SJCRH30 (cell line): ENCODE data around the gene NTM. TPM values are rescaled to one million over a fixed set of nuclear protein-coding genes. Genes with fewer than 3 reads are reported as not detected.

Experiments
- DNase-seq, 2 experiments: peaks; one replicate each; pipeline ENCODE4 v3.0.0-alpha.2; 2015 to 2020
- H3K27ac ChIP-seq: fragments of 250-450 bp; sonication (Bioruptor Pico); 2 replicates; pipeline ENCODE4 v1.5.1; 2020; ENCODE audit warnings: mild to moderate bottlenecking, moderate library complexity
- H3K27me3 ChIP-seq: fragments of 250-450 bp; sonication (Bioruptor Pico); 2 replicates; pipeline ENCODE4 v1.5.1; 2020; ENCODE audit warnings: mild to moderate bottlenecking, moderate library complexity
- H3K36me3 ChIP-seq: fragments of 250-450 bp; sonication (Bioruptor Pico); 2 replicates; pipeline ENCODE4 v1.5.1; 2020; ENCODE audit warnings: mild to moderate bottlenecking, moderate library complexity
- H3K4me1 ChIP-seq: fragments of 250-450 bp; sonication (Bioruptor Pico); 2 replicates; pipeline ENCODE4 v1.5.1; 2020; ENCODE audit warnings: mild to moderate bottlenecking, moderate library complexity
- H3K4me3 ChIP-seq: fragments of 250-450 bp; sonication (Bioruptor Pico); 2 replicates; pipeline ENCODE4 v1.5.1; 2020; ENCODE audit warnings: mild to moderate bottlenecking, moderate library complexity
- H3K9me3 ChIP-seq: fragments of 250-450 bp; sonication (Bioruptor Pico); replicated peaks from 2 replicates; pipeline ENCODE4 v1.5.1; 2020; ENCODE audit warnings: mild to moderate bottlenecking, moderate library complexity
- total RNA-seq: library from RNA; depleted of rRNA; stranded (reverse); fragments of >200 nt; shearing (Covaris generic); gene quantifications from 2 replicates; pipeline ENCODE4 v1.2.3, GENCODE V29; 2014

NTM gene
- total RNA-seq, 1 experiment from 2014 or later = not detected

- Histone ChIP-seq H3K4me1 (no peaks in the 10 kb centered on the region), H3K9me3 (no peaks in the 10 kb centered on the region), H3K27ac (no peak overlapping the region), H3K4me3 (no peak overlapping the region), H3K36me3 (no peaks in the 10 kb centered on the region), H3K27me3 (no peaks in the 10 kb centered on the region)
- DNase-seq = no peak
Observed at GRCh38 chr11:132131047-132131446, 760.6 kb downstream of the NTM start.

GRCh38 chr11:132131961-132132360 is 761.5 kb downstream of the NTM start:
- H3K27me3 ChIP-seq = no peaks in the 10 kb centered on the region
- no peak for DNase-seq
- H3K4me1 ChIP-seq = no peaks in the 10 kb centered on the region
- H3K9me3 ChIP-seq = no peaks in the 10 kb centered on the region
- no peaks in the 10 kb centered on the region for H3K36me3 ChIP-seq
- no peak overlapping the region for H3K27ac ChIP-seq
- H3K4me3 ChIP-seq = no peak overlapping the region

- H3K27ac ChIP-seq = no peak overlapping the region
- no peaks in the 10 kb centered on the region for H3K36me3 ChIP-seq
- H3K4me3 ChIP-seq = no peak overlapping the region
- H3K4me1 ChIP-seq = no peaks in the 10 kb centered on the region
- no peaks in the 10 kb centered on the region for H3K9me3 ChIP-seq
- no peaks in the 10 kb centered on the region for H3K27me3 ChIP-seq
- no peak for DNase-seq
Observed at GRCh38 chr11:132134322-132134721, 763.9 kb downstream of the NTM start.

- Histone ChIP-seq H3K36me3 (no peaks in the 10 kb centered on the region), H3K9me3 (no peaks in the 10 kb centered on the region), H3K4me3 (no peak overlapping the region), H3K27me3 (no peaks in the 10 kb centered on the region), H3K4me1 (no peaks in the 10 kb centered on the region), H3K27ac (no peak overlapping the region)
- DNase-seq = no peak
Observed at GRCh38 chr11:132137289-132137980, 767.0 kb downstream of the NTM start.

- no peak for DNase-seq
- H3K9me3 ChIP-seq = no peaks in the 10 kb centered on the region
- no peaks in the 10 kb centered on the region for H3K36me3 ChIP-seq
- no peak overlapping the region for H3K4me3 ChIP-seq
- no peaks in the 10 kb centered on the region for H3K27me3 ChIP-seq
- no peaks in the 10 kb centered on the region for H3K4me1 ChIP-seq
- H3K27ac ChIP-seq = no peak overlapping the region
Observed at GRCh38 chr11:132137981-132138313, 767.5 kb downstream of the NTM start.

GRCh38 chr11:132139181-132139580 is 768.8 kb downstream of the NTM start:
- no peaks in the 10 kb centered on the region for H3K27me3 ChIP-seq
- H3K9me3 ChIP-seq = no peaks in the 10 kb centered on the region
- H3K4me1 ChIP-seq = no peaks in the 10 kb centered on the region
- H3K4me3 ChIP-seq = no peak overlapping the region
- no peak overlapping the region for H3K27ac ChIP-seq
- DNase-seq = no peak
- H3K36me3 ChIP-seq = no peaks in the 10 kb centered on the region

GRCh38 chr11:132140056-132140455 is 769.6 kb downstream of the NTM start:
- DNase-seq = peak in 1 of 2 experiments; percentile 1
- Histone ChIP-seq H3K4me1 (no peaks in the 10 kb centered on the region), H3K36me3 (no peaks in the 10 kb centered on the region), H3K27ac (no peak overlapping the region), H3K9me3 (no peaks in the 10 kb centered on the region), H3K27me3 (no peaks in the 10 kb centered on the region), H3K4me3 (no peak overlapping the region)

GRCh38 chr11:132142121-132142520 is 771.7 kb downstream of the NTM start:
- DNase-seq = no peak
- H3K4me3 ChIP-seq = no peak overlapping the region
- no peaks in the 10 kb centered on the region for H3K9me3 ChIP-seq
- no peaks in the 10 kb centered on the region for H3K27me3 ChIP-seq
- no peak overlapping the region for H3K27ac ChIP-seq
- no peaks in the 10 kb centered on the region for H3K36me3 ChIP-seq
- no peaks in the 10 kb centered on the region for H3K4me1 ChIP-seq

GRCh38 chr11:132142554-132142953 is 772.1 kb downstream of the NTM start:
- Histone ChIP-seq H3K36me3 (no peaks in the 10 kb centered on the region), H3K4me3 (no peak overlapping the region), H3K27ac (no peak overlapping the region), H3K9me3 (no peaks in the 10 kb centered on the region), H3K27me3 (no peaks in the 10 kb centered on the region), H3K4me1 (no peaks in the 10 kb centered on the region)
- DNase-seq = no peak

- no peak overlapping the region for H3K27ac ChIP-seq
- no peak overlapping the region for H3K4me3 ChIP-seq
- no peaks in the 10 kb centered on the region for H3K36me3 ChIP-seq
- H3K4me1 ChIP-seq = no peaks in the 10 kb centered on the region
- no peaks in the 10 kb centered on the region for H3K9me3 ChIP-seq
- DNase-seq = no peak
- H3K27me3 ChIP-seq = no peaks in the 10 kb centered on the region
Observed at GRCh38 chr11:132147464-132147863, 777.0 kb downstream of the NTM start.

GRCh38 chr11:132154781-132155180 is 784.4 kb downstream of the NTM start:
- Histone ChIP-seq H3K36me3 (no peaks in the 10 kb centered on the region), H3K4me1 (no peaks in the 10 kb centered on the region), H3K4me3 (no peak overlapping the region), H3K9me3 (no peaks in the 10 kb centered on the region), H3K27ac (no peak overlapping the region), H3K27me3 (no peaks in the 10 kb centered on the region)
- no peak for DNase-seq

GRCh38 chr11:132158091-132158490 is 787.7 kb downstream of the NTM start:
- Histone ChIP-seq H3K27me3 (no peaks in the 10 kb centered on the region), H3K4me1 (no peaks in the 10 kb centered on the region), H3K27ac (no peak overlapping the region), H3K36me3 (no peaks in the 10 kb centered on the region), H3K4me3 (no peak overlapping the region), H3K9me3 (no peaks in the 10 kb centered on the region)
- peak in 1 of 2 experiments; percentile 1 for DNase-seq

GRCh38 chr11:132158696-132159095 is 788.3 kb downstream of the NTM start:
- H3K9me3 ChIP-seq = no peaks in the 10 kb centered on the region
- no peaks in the 10 kb centered on the region for H3K4me1 ChIP-seq
- DNase-seq = no peak
- H3K4me3 ChIP-seq = no peak overlapping the region
- no peaks in the 10 kb centered on the region for H3K27me3 ChIP-seq
- no peaks in the 10 kb centered on the region for H3K36me3 ChIP-seq
- no peak overlapping the region for H3K27ac ChIP-seq

- Histone ChIP-seq H3K27me3 (no peaks in the 10 kb centered on the region), H3K36me3 (no peaks in the 10 kb centered on the region), H3K4me3 (no peak overlapping the region), H3K4me1 (no peaks in the 10 kb centered on the region), H3K27ac (no peak overlapping the region), H3K9me3 (no peaks in the 10 kb centered on the region)
- DNase-seq = no peak
Observed at GRCh38 chr11:132161403-132162078, 791.1 kb downstream of the NTM start.

GRCh38 chr11:132168344-132168981 is 798.0 kb downstream of the NTM start:
- DNase-seq = no peak
- no peaks in the 10 kb centered on the region for H3K4me1 ChIP-seq
- H3K27ac ChIP-seq = no peak overlapping the region
- no peak overlapping the region for H3K4me3 ChIP-seq
- H3K27me3 ChIP-seq = no peaks in the 10 kb centered on the region
- no peaks in the 10 kb centered on the region for H3K36me3 ChIP-seq
- no peaks in the 10 kb centered on the region for H3K9me3 ChIP-seq
